GM23338 (cell line): ENCODE measurements around the gene NIFK. TPM values are rescaled to one million over a fixed set of nuclear protein-coding genes. Genes with fewer than 3 reads are reported as not detected.

ENCODE experiments used
- ATAC-seq: fragments of 200-7000 bp; cut with Tn5 transposase; 3 replicates; pipeline ENCODE4 v1.9.1; 2020
- DNase-seq: peaks from one replicate; pipeline ENCODE4 v3.0.0-alpha.2; 2015; ENCODE audit warnings: low spot score
- H2AFZ ChIP-seq: fragments of 200-600 bp; sonication (generic); 2 replicates; pipeline ENCODE4 v1.8.0; 2016; ENCODE audit warnings: antibody characterized with exemption, mild to moderate bottlenecking, moderate library complexity
- H3F3A ChIP-seq: fragments of 200-600 bp; sonication (generic); replicated peaks from 2 replicates; pipeline ENCODE4 v1.8.0; 2017; ENCODE audit warnings: antibody characterized with exemption, mixed run types, low read depth
- H3K27ac ChIP-seq: fragments of 200-600 bp; sonication (generic); 2 replicates; pipeline ENCODE4 v1.6.1; 2016; ENCODE audit warnings: low read depth
- H3K27me3 ChIP-seq: fragments of 200-600 bp; sonication (generic); 2 replicates; pipeline ENCODE4 v1.8.0; 2016; ENCODE audit warnings: mild to moderate bottlenecking, mixed run types, moderate library complexity; ENCODE audit not compliant: insufficient read depth
- H3K36me3 ChIP-seq: fragments of 200-600 bp; sonication (generic); 2 replicates; pipeline ENCODE4 v1.8.0; 2016; ENCODE audit warnings: mild to moderate bottlenecking; ENCODE audit not compliant: insufficient read depth
- H3K4me1 ChIP-seq: fragments of 200-600 bp; sonication (generic); 2 replicates; pipeline ENCODE4 v1.8.0; 2016; ENCODE audit warnings: mild to moderate bottlenecking, moderate library complexity; ENCODE audit not compliant: insufficient read depth
- H3K4me2 ChIP-seq: fragments of 200-600 bp; sonication (generic); 2 replicates; pipeline ENCODE4 v1.7.1; 2017; ENCODE audit warnings: mixed run types
- H3K4me3 ChIP-seq: fragments of 200-600 bp; sonication (generic); 2 replicates; pipeline ENCODE4 v1.6.1; 2016; ENCODE audit warnings: mixed run types
- H3K79me2 ChIP-seq: fragments of 200-600 bp; sonication (generic); replicated peaks from 2 replicates; pipeline ENCODE4 v1.8.0; 2017; ENCODE audit warnings: mild to moderate bottlenecking; ENCODE audit not compliant: insufficient read depth
- H3K9me2 ChIP-seq: fragments of 200-600 bp; sonication (generic); 2 replicates; pipeline ENCODE4 v1.8.0; 2017; ENCODE audit not compliant: insufficient read depth
- H4K20me1 ChIP-seq: fragments of 200-600 bp; sonication (generic); replicated peaks from 2 replicates; pipeline ENCODE4 v1.8.0; 2017; ENCODE audit warnings: mild to moderate bottlenecking; ENCODE audit not compliant: insufficient read depth
- H3K27ac Mint-ChIP-seq: 2 replicates; pipeline ENCODE4 v1.8.0; 2020; ENCODE audit warnings: inconsistent platforms, mild to moderate bottlenecking, moderate library complexity, mixed read lengths
- H3K27me3 Mint-ChIP-seq: 3 replicates; pipeline ENCODE4 v1.8.0; 2022; ENCODE audit warnings: low read depth, mild to moderate bottlenecking, moderate library complexity, mixed read lengths, inconsistent platforms; ENCODE audit not compliant: insufficient read depth, poor library complexity
- H3K36me3 Mint-ChIP-seq: 3 replicates; pipeline ENCODE4 v1.8.0; 2021; ENCODE audit warnings: low read depth, mild to moderate bottlenecking, inconsistent platforms, moderate library complexity, mixed read lengths
- H3K4me1 Mint-ChIP-seq: 3 replicates; pipeline ENCODE4 v1.8.0; 2020; ENCODE audit warnings: mild to moderate bottlenecking, inconsistent platforms, mixed read lengths
- H3K4me3 Mint-ChIP-seq: 3 replicates; pipeline ENCODE4 v1.8.0; 2021; ENCODE audit warnings: moderate library complexity, mild to moderate bottlenecking, inconsistent platforms, mixed read lengths
- H3K9me3 Mint-ChIP-seq: 3 replicates; pipeline ENCODE4 v1.8.0; 2020; ENCODE audit warnings: moderate library complexity, mild to moderate bottlenecking, inconsistent platforms, mixed read lengths
- CREB1 ChIP-seq: fragments of 250-450 bp; sonication (Bioruptor Pico); IDR thresholded peaks from 2 replicates; pipeline ENCODE4 v1.5.0; 2020; ENCODE audit warnings: low read depth, mild to moderate bottlenecking, moderate library complexity
- EZH2 ChIP-seq: fragments of 200-600 bp; sonication (generic); IDR thresholded peaks from one replicate; pipeline ENCODE4 v1.8.0; 2017; ENCODE audit warnings: antibody characterized with exemption, mild to moderate bottlenecking, low read depth; ENCODE audit not compliant: unreplicated experiment
- EZH2phosphoT487 ChIP-seq: fragments of 200-600 bp; sonication (generic); IDR thresholded peaks from one replicate; pipeline ENCODE4 v1.8.1; 2018; ENCODE audit warnings: antibody characterized with exemption; ENCODE audit not compliant: unreplicated experiment
- JUNB ChIP-seq: IDR thresholded peaks from one replicate; pipeline ENCODE4 v1.6.1; 2016; ENCODE audit warnings: antibody characterized with exemption; ENCODE audit not compliant: unreplicated experiment
- NANOG ChIP-seq: IDR thresholded peaks from 2 replicates; pipeline ENCODE4 v1.6.1; 2016; ENCODE audit warnings: antibody characterized with exemption, borderline replicate concordance
- POLR2AphosphoS5 ChIP-seq: IDR thresholded peaks from 2 replicates; pipeline ENCODE4 v1.6.1; 2016; ENCODE audit warnings: antibody characterized with exemption, low read depth
- STAT1 ChIP-seq: IDR thresholded peaks from one replicate; pipeline ENCODE4 v1.6.1; 2016; ENCODE audit warnings: antibody characterized with exemption; ENCODE audit not compliant: unreplicated experiment
- ZNF114 ChIP-seq: fragments of 250-450 bp; sonication (Bioruptor Pico); IDR thresholded peaks from 2 replicates; pipeline ENCODE4 v1.5.0; 2020; ENCODE audit warnings: mild to moderate bottlenecking, moderate library complexity
- ZNF331 ChIP-seq: fragments of 250-450 bp; sonication (Bioruptor Pico); IDR thresholded peaks from 2 replicates; pipeline ENCODE4 v1.5.0; 2020; ENCODE audit warnings: low read depth, mild to moderate bottlenecking, moderate library complexity
- polyA plus RNA-seq: library from polyadenylated mRNA; unstranded; fragments of >200 nt; fragmentation: Nextera tagmentation; extraction: Ambion mirVana; gene quantifications from 2 replicates; pipeline ENCODE4 v1.2.1, GENCODE V29; 2016
- total RNA-seq: library from RNA; depleted of rRNA; stranded (reverse); fragments of >200 nt; shearing (Covaris generic); gene quantifications from 2 replicates; pipeline ENCODE4 v1.2.3, GENCODE V29; 2014
- TF ChIP-seq, protein P1 (sequence below), 2 experiments: fragments of 200-600 bp in 1 of 2; sonication (generic) in 1 of 2; conservative IDR thresholded peaks; 2 replicates each; pipeline versions ENCODE4 v1.5.1 to v1.6.1; 2016 to 2017; ENCODE audit warnings: antibody characterized with exemption in 2 of 2, low read depth in 2 of 2, mild to moderate bottlenecking in 2 of 2, moderate library complexity in 1 of 2
- TF ChIP-seq, protein P2 (sequence below): IDR thresholded peaks from 2 replicates; pipeline ENCODE4 v1.6.1; 2016; ENCODE audit warnings: antibody characterized with exemption
- TF ChIP-seq, protein P3 (sequence below): IDR thresholded peaks from one replicate; pipeline ENCODE4 v1.6.1; 2018; ENCODE audit warnings: antibody characterized with exemption; ENCODE audit not compliant: unreplicated experiment
- TF ChIP-seq, protein P4 (sequence below): fragments of 250-450 bp; sonication (Bioruptor Pico); IDR thresholded peaks from 2 replicates; pipeline ENCODE4 v1.5.0; 2020; ENCODE audit warnings: mild to moderate bottlenecking, moderate library complexity

NIFK gene
- total and polyA plus RNA-seq, 2 experiments from 2014 or later, result 106 to 289 TPM

DNA sequence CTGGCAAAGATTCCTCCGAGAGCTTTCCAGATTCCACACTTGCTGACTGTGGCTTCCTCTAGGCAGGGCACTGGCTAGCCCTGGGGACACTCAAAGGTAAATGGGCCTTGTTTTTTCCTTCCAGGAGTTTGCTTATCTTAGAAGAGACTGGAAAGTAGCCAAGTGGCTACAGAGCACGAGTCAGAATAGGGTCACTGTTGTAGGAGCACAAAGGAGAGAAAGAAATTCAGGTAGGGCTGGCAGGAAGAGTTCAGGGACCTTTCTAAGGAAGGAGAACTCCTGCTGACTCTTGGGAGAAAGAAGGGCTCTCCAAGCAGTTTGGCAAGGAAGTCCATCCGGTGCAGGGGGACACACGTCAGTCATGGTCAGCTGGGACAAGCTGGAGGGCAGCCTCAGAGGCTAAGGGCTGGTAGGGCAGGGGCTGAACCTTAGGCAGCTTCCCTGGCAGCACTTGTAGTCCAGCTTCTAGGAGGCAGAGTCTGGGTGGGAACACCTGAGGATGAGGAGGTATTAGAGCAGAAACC lies 39.5 kb downstream of the NIFK start:
- H3K27ac Mint-ChIP-seq, result no peak overlapping the region
- no peak overlapping the region; the same call in 2 of the 3 replicates for H3K4me3 Mint-ChIP-seq
- H3K4me3 ChIP-seq, result no peak overlapping the region
- H3K27ac ChIP-seq, result no peak overlapping the region
- no peak overlapping the region for H3K4me2 ChIP-seq
- no peaks in the 10 kb centered on the region for H3K27me3 ChIP-seq
- H3K4me1 ChIP-seq, result peaks cover 12% of the 10 kb centered on the region
- H3K9me2 ChIP-seq, result no peaks in the 10 kb centered on the region
- H3F3A ChIP-seq, result no peaks in the 10 kb centered on the region
- peaks cover 6% of the 10 kb centered on the region for H3K27me3 Mint-ChIP-seq
- no peaks in the 10 kb centered on the region for H3K36me3 Mint-ChIP-seq
- no peak for ATAC-seq
- H3K79me2 ChIP-seq, result no peaks in the 10 kb centered on the region
- H4K20me1 ChIP-seq, result no peaks in the 10 kb centered on the region
- H3K9me3 Mint-ChIP-seq, result no peaks in the 10 kb centered on the region
- DNase-seq, result no peak
- H3K36me3 ChIP-seq, result no peaks in the 10 kb centered on the region
- TF ChIP-seq JUNB (no peak), ZNF114 (CRISPR knock-in tag) (no peak), EZH2 (no peak), NANOG (no peak), ZNF331 (CRISPR knock-in tag) (no peak), STAT1 (no peak), EZH2phosphoT487 (no peak), POLR2AphosphoS5 (no peak), CREB1 (CRISPR knock-in tag) (no peak)
- TF ChIP-seq, protein P1, sequence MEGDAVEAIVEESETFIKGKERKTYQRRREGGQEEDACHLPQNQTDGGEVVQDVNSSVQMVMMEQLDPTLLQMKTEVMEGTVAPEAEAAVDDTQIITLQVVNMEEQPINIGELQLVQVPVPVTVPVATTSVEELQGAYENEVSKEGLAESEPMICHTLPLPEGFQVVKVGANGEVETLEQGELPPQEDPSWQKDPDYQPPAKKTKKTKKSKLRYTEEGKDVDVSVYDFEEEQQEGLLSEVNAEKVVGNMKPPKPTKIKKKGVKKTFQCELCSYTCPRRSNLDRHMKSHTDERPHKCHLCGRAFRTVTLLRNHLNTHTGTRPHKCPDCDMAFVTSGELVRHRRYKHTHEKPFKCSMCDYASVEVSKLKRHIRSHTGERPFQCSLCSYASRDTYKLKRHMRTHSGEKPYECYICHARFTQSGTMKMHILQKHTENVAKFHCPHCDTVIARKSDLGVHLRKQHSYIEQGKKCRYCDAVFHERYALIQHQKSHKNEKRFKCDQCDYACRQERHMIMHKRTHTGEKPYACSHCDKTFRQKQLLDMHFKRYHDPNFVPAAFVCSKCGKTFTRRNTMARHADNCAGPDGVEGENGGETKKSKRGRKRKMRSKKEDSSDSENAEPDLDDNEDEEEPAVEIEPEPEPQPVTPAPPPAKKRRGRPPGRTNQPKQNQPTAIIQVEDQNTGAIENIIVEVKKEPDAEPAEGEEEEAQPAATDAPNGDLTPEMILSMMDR (conservative IDR thresholded peaks at IDR 0.05; ENCODE audit: low read depth in 2 of 2), result no peak
- TF ChIP-seq, protein P2, sequence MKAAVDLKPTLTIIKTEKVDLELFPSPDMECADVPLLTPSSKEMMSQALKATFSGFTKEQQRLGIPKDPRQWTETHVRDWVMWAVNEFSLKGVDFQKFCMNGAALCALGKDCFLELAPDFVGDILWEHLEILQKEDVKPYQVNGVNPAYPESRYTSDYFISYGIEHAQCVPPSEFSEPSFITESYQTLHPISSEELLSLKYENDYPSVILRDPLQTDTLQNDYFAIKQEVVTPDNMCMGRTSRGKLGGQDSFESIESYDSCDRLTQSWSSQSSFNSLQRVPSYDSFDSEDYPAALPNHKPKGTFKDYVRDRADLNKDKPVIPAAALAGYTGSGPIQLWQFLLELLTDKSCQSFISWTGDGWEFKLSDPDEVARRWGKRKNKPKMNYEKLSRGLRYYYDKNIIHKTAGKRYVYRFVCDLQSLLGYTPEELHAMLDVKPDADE, result no peak
- TF ChIP-seq, protein P3, sequence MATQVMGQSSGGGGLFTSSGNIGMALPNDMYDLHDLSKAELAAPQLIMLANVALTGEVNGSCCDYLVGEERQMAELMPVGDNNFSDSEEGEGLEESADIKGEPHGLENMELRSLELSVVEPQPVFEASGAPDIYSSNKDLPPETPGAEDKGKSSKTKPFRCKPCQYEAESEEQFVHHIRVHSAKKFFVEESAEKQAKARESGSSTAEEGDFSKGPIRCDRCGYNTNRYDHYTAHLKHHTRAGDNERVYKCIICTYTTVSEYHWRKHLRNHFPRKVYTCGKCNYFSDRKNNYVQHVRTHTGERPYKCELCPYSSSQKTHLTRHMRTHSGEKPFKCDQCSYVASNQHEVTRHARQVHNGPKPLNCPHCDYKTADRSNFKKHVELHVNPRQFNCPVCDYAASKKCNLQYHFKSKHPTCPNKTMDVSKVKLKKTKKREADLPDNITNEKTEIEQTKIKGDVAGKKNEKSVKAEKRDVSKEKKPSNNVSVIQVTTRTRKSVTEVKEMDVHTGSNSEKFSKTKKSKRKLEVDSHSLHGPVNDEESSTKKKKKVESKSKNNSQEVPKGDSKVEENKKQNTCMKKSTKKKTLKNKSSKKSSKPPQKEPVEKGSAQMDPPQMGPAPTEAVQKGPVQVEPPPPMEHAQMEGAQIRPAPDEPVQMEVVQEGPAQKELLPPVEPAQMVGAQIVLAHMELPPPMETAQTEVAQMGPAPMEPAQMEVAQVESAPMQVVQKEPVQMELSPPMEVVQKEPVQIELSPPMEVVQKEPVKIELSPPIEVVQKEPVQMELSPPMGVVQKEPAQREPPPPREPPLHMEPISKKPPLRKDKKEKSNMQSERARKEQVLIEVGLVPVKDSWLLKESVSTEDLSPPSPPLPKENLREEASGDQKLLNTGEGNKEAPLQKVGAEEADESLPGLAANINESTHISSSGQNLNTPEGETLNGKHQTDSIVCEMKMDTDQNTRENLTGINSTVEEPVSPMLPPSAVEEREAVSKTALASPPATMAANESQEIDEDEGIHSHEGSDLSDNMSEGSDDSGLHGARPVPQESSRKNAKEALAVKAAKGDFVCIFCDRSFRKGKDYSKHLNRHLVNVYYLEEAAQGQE, result no peak
- TF ChIP-seq, protein P4, sequence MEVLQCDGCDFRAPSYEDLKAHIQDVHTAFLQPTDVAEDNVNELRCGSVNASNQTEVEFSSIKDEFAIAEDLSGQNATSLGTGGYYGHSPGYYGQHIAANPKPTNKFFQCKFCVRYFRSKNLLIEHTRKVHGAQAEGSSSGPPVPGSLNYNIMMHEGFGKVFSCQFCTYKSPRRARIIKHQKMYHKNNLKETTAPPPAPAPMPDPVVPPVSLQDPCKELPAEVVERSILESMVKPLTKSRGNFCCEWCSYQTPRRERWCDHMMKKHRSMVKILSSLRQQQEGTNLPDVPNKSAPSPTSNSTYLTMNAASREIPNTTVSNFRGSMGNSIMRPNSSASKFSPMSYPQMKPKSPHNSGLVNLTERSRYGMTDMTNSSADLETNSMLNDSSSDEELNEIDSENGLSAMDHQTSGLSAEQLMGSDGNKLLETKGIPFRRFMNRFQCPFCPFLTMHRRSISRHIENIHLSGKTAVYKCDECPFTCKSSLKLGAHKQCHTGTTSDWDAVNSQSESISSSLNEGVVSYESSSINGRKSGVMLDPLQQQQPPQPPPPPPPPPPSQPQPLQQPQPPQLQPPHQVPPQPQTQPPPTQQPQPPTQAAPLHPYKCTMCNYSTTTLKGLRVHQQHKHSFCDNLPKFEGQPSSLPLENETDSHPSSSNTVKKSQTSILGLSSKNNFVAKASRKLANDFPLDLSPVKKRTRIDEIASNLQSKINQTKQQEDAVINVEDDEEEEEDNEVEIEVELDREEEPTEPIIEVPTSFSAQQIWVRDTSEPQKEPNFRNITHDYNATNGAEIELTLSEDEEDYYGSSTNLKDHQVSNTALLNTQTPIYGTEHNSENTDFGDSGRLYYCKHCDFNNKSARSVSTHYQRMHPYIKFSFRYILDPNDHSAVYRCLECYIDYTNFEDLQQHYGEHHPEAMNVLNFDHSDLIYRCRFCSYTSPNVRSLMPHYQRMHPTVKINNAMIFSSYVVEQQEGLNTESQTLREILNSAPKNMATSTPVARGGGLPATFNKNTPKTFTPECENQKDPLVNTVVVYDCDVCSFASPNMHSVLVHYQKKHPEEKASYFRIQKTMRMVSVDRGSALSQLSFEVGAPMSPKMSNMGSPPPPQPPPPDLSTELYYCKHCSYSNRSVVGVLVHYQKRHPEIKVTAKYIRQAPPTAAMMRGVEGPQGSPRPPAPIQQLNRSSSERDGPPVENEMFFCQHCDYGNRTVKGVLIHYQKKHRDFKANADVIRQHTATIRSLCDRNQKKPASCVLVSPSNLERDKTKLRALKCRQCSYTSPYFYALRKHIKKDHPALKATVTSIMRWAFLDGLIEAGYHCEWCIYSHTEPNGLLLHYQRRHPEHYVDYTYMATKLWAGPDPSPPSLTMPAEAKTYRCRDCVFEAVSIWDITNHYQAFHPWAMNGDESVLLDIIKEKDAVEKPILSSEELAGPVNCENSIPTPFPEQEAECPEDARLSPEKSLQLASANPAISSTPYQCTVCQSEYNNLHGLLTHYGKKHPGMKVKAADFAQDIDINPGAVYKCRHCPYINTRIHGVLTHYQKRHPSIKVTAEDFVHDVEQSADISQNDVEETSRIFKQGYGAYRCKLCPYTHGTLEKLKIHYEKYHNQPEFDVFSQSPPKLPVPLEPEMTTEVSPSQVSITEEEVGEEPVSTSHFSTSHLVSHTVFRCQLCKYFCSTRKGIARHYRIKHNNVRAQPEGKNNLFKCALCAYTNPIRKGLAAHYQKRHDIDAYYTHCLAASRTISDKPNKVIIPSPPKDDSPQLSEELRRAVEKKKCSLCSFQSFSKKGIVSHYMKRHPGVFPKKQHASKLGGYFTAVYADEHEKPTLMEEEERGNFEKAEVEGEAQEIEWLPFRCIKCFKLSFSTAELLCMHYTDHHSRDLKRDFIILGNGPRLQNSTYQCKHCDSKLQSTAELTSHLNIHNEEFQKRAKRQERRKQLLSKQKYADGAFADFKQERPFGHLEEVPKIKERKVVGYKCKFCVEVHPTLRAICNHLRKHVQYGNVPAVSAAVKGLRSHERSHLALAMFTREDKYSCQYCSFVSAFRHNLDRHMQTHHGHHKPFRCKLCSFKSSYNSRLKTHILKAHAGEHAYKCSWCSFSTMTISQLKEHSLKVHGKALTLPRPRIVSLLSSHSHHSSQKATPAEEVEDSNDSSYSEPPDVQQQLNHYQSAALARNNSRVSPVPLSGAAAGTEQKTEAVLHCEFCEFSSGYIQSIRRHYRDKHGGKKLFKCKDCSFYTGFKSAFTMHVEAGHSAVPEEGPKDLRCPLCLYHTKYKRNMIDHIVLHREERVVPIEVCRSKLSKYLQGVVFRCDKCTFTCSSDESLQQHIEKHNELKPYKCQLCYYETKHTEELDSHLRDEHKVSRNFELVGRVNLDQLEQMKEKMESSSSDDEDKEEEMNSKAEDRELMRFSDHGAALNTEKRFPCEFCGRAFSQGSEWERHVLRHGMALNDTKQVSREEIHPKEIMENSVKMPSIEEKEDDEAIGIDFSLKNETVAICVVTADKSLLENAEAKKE (CRISPR knock-in tag), result no peak
- no peak overlapping the region for H2AFZ ChIP-seq
- H3K4me1 Mint-ChIP-seq, result peaks cover 18% of the 10 kb centered on the region
